Bone marrow (tissue), 2 donors: Measurements from ENCODE around the gene DDIT3.
"Not testable (repeated sequence)": the region's sequence is repeated elsewhere in the genome, so short reads cannot be mapped to it uniquely, and the experiment has no call there.

Source experiments
- DNase-seq, 2 donors: peaks; one replicate each; lab custom pipeline; 2025; lab: John Stamatoyannopoulos, UW

DDIT3 gene

GRCh38 chr12:57513266-57513665 is 7.0 kb downstream of the DDIT3 start:
- DNase-seq, result no peak

GRCh38 chr12:57512665-57513064 is 7.6 kb downstream of the DDIT3 start:
- DNase-seq, result no peak

GRCh38 chr12:57511588-57512325 is 8.6 kb downstream of the DDIT3 start:
- no peak for DNase-seq

- DNase-seq, result no peak
Observed at GRCh38 chr12:57511161-57511560, 9.2 kb downstream of the DDIT3 start.

GRCh38 chr12:57507796-57508195 is 12.5 kb downstream of the DDIT3 start:
- not testable (repeated sequence) for DNase-seq

GRCh38 chr12:57506541-57506940 is 13.8 kb downstream of the DDIT3 start:
- not testable (repeated sequence) for DNase-seq

GRCh38 chr12:57502311-57502969 is 17.9 kb downstream of the DDIT3 start:
- not testable (repeated sequence) for DNase-seq

- no peak for DNase-seq
Observed at GRCh38 chr12:57500213-57500612, 20.1 kb downstream of the DDIT3 start.

- no peak for DNase-seq
Observed at GRCh38 chr12:57498571-57498970, 21.7 kb downstream of the DDIT3 start.

GRCh38 chr12:57498132-57498502 is 22.2 kb downstream of the DDIT3 start:
- DNase-seq, result no peak

- DNase-seq, result no peak
Observed at GRCh38 chr12:57497223-57498131, 22.8 kb downstream of the DDIT3 start.

GRCh38 chr12:57496822-57497221 is 23.5 kb downstream of the DDIT3 start:
- no peak for DNase-seq

- DNase-seq, result not testable (repeated sequence)
Observed at GRCh38 chr12:57495051-57495701, 25.1 kb downstream of the DDIT3 start.

- no peak for DNase-seq
Observed at GRCh38 chr12:57491393-57492280, 28.7 kb downstream of the DDIT3 start.

- no peak for DNase-seq
Observed at GRCh38 chr12:57490126-57490525, 30.2 kb downstream of the DDIT3 start.

GRCh38 chr12:57489157-57489641 is 31.1 kb downstream of the DDIT3 start:
- DNase-seq, result no peak

GRCh38 chr12:57488402-57489156 is 31.7 kb downstream of the DDIT3 start:
- DNase-seq, result no peak

- peak; percentile 63 to 89 for DNase-seq
Observed at GRCh38 chr12:57487597-57488401, 32.5 kb downstream of the DDIT3 start, which contains the start of gene MARS1. MARS1 (plus strand) TSS chr12:57488068; CDS start chr12:57488091, 23 bp downstream.

GRCh38 chr12:57487055-57487596 is 33.2 kb downstream of the DDIT3 start:
- DNase-seq, result no peak
